G401 (cell line): Measurements from ENCODE around the gene GALR3. TPM values are rescaled to one million over a fixed set of nuclear protein-coding genes. Genes with fewer than 3 reads are reported as not detected.

Source experiments
- DNase-seq: peaks from one replicate; pipeline ENCODE4 v3.0.0-alpha.2; 2015; ENCODE audit warnings: low spot score
- in situ Hi-C: cut with HindIII; loops from 2 replicates; pipeline ENCODE4 v1.10.0; 2016; ENCODE audit warnings: low sequenced_read_pairs, mixed read lengths
- total RNA-seq: library from RNA; depleted of rRNA; stranded (reverse); fragments of >200 nt; shearing (Covaris generic); gene quantifications from 2 replicates; pipeline ENCODE4 v1.2.3, GENCODE V29; 2014; rRNA removed

GALR3 gene
- total RNA-seq, 1 experiment from 2014 or later: not detected

GRCh38 chr22:37854946-37855345, 31.8 kb downstream of the GALR3 start:
- in situ Hi-C loops: loop anchor here (25.0 kb wide), 1 partner anchor 107 kb away; the partner anchor contains the start of genes C22orf23 and POLR2F

GRCh38 chr22:37855462-37855861, 32.3 kb downstream of the GALR3 start:
- no peak for DNase-seq
- in situ Hi-C loops: loop anchor here (25.0 kb wide), 1 partner anchor 107 kb away; the partner anchor contains the start of genes C22orf23 and POLR2F

More at GRCh38 chr22:37854946-37855345, 31.8 kb downstream of the GALR3 start:
- DNase-seq: no peak

GRCh38 chr22:37860796-37861421, 37.7 kb downstream of the GALR3 start:
- no peak for DNase-seq
- in situ Hi-C loops: loop anchor here (25.0 kb wide), 1 partner anchor 101 kb away; the partner anchor contains the start of genes C22orf23 and POLR2F

GRCh38 chr22:37862570-37863325, 39.6 kb downstream of the GALR3 start:
- in situ Hi-C loops: loop anchor here (25.0 kb wide), 1 partner anchor 100 kb away; the partner anchor contains the start of genes C22orf23 and POLR2F

GRCh38 chr22:37865510-37865909, 42.3 kb downstream of the GALR3 start:
- in situ Hi-C loops: loop anchor here (25.0 kb wide), 1 partner anchor 97 kb away; the partner anchor contains the start of genes C22orf23 and POLR2F

More at GRCh38 chr22:37862570-37863325, 39.6 kb downstream of the GALR3 start:
- DNase-seq: no peak

GRCh38 chr22:37870273-37870672, 47.1 kb downstream of the GALR3 start:
- in situ Hi-C loops: loop anchor here (25.0 kb wide), 1 partner anchor 92 kb away; the partner anchor contains the start of genes C22orf23 and POLR2F

More at GRCh38 chr22:37865510-37865909, 42.3 kb downstream of the GALR3 start:
- DNase-seq: no peak

More at GRCh38 chr22:37870273-37870672, 47.1 kb downstream of the GALR3 start:
- no peak for DNase-seq

Other genes starting within 250 kb of the GALR3 start
- gene LGALS2, start 243.3 kb upstream of the GALR3 start, total RNA-seq: not detected in 2 replicates
- gene GGA1, start 214.5 kb upstream of the GALR3 start, total RNA-seq: 42.0 and 42.5 TPM in 2 replicates
- gene SH3BP1, start 183.7 kb upstream of the GALR3 start, total RNA-seq: 13.2 and 21.9 TPM in 2 replicates
- 49.0 and 62.3 TPM in 2 replicates for gene PDXP, start 164.7 kb upstream of the GALR3 start, total RNA-seq
- 435 and 601 TPM in 2 replicates for gene LGALS1, start 147.7 kb upstream of the GALR3 start, total RNA-seq
- gene NOL12, start 137.0 kb upstream of the GALR3 start, total RNA-seq: 30.2 and 44.8 TPM in 2 replicates
- 80.9 and 98.8 TPM in 2 replicates for gene TRIOBP, start 126.3 kb upstream of the GALR3 start, total RNA-seq
- gene GCAT, start 15.4 kb upstream of the GALR3 start, total RNA-seq: 35.6 and 44.6 TPM in 2 replicates
- gene ANKRD54, start 21.0 kb downstream of the GALR3 start, total RNA-seq: 41.7 and 46.3 TPM in 2 replicates
- 595 and 685 TPM in 2 replicates for gene EIF3L, start 26.0 kb downstream of the GALR3 start, total RNA-seq
- gene MICALL1, start 82.9 kb downstream of the GALR3 start, total RNA-seq: 20.4 and 27.6 TPM in 2 replicates
- gene C22orf23, start 130.2 kb downstream of the GALR3 start, total RNA-seq: not detected in 2 replicates
- 225 and 303 TPM in 2 replicates for gene POLR2F, start 130.3 kb downstream of the GALR3 start, total RNA-seq
- gene SOX10, start 161.2 kb downstream of the GALR3 start, total RNA-seq: not detected in 2 replicates
- gene PICK1, start 234.0 kb downstream of the GALR3 start, total RNA-seq: 23.3 and 35.1 TPM in 2 replicates